ENCODE measurements around the gene SAMD9L.

SAMD9L gene

GRCh38 chr7:93148144-93148543 is at the start of gene SAMD9L:
TSS of gene SAMD9L (minus strand) at chr7:93148385. CDS start at chr7:93135971, 12,414 bp downstream.
- peak; percentile 53 for DNase-seq

- DNase-seq: no peak
These were observed 48.2 kb upstream of the SAMD9L start for GRCh38 chr7:93196336-93196735.

- DNase-seq: no peak
These were observed 46.2 kb upstream of the SAMD9L start for GRCh38 chr7:93194386-93194785.

- DNase-seq: no peak
These were observed 40.9 kb upstream of the SAMD9L start for GRCh38 chr7:93188870-93189634.

GRCh38 chr7:93185303-93186027 is 37.3 kb upstream of the SAMD9L start:
- DNase-seq: no peak

GRCh38 chr7:93179173-93179572 is 31.0 kb upstream of the SAMD9L start:
- no peak for DNase-seq

GRCh38 chr7:93178213-93178612 is 30.0 kb upstream of the SAMD9L start:
- DNase-seq: no peak

GRCh38 chr7:93176992-93177580 is 28.9 kb upstream of the SAMD9L start:
- DNase-seq: no peak

GRCh38 chr7:93175219-93175618 is 27.0 kb upstream of the SAMD9L start:
- DNase-seq: no peak

GRCh38 chr7:93172683-93173082 is 24.5 kb upstream of the SAMD9L start:
- DNase-seq: no peak

GRCh38 chr7:93171606-93172226 is 23.5 kb upstream of the SAMD9L start:
- DNase-seq: no peak

- DNase-seq: peak; percentile 49
These were observed 17.3 kb upstream of the SAMD9L start for GRCh38 chr7:93165447-93165846.

GRCh38 chr7:93164766-93165165 is 16.6 kb upstream of the SAMD9L start:
- DNase-seq: no peak

GRCh38 chr7:93161181-93161762 is 13.1 kb upstream of the SAMD9L start:
- no peak for DNase-seq

GRCh38 chr7:93160410-93160809 is 12.2 kb upstream of the SAMD9L start:
- no peak for DNase-seq

GRCh38 chr7:93159490-93159889 is 11.3 kb upstream of the SAMD9L start:
- DNase-seq: no peak

- no peak for DNase-seq
These were observed 8.7 kb upstream of the SAMD9L start for GRCh38 chr7:93156884-93157283.

GRCh38 chr7:93150200-93150835 is 2.1 kb upstream of the SAMD9L start:
- no peak for DNase-seq

- DNase-seq: no peak
These were observed 542 bp upstream of the SAMD9L start for GRCh38 chr7:93148727-93149126.

- DNase-seq: peak; percentile 64
These were observed 822 bp downstream of the SAMD9L start for GRCh38 chr7:93147363-93147762.

GRCh38 chr7:93146472-93147141 is 1.6 kb downstream of the SAMD9L start:
- DNase-seq: no peak

- DNase-seq: no peak
These were observed 2.1 kb downstream of the SAMD9L start for GRCh38 chr7:93146036-93146435.

All from CD4-positive, alpha-beta T cell treated with Interleukin-4 for 4 hours (primary cell).